Omental fat pad (tissue), 4 donors: ENCODE data around the gene CFAP298. TPM values are rescaled to one million over a fixed set of nuclear protein-coding genes. Genes with fewer than 3 reads are reported as not detected.

Source experiments
- ATAC-seq: fragments of 150-250 bp; one replicate; pipeline ENCODE4 v1.9.1; 2016; ENCODE audit warnings: mild to moderate bottlenecking, moderate library complexity; ENCODE audit not compliant: low FRiP score
- DNase-seq: peaks from one replicate; pipeline ENCODE4 v3.0.0-alpha.2; 2019; ENCODE audit warnings: low spot score
- CTCF ChIP-seq, 3 donors: fragments of 450-650 bp; IDR thresholded peaks; one replicate each; pipeline ENCODE4 v1.5.1; 2016 to 2017; ENCODE audit warnings: antibody characterized with exemption in 3 of 3, mild to moderate bottlenecking in 3 of 3, moderate library complexity in 2 of 3
- total RNA-seq, 4 donors: library from RNA; depleted of rRNA; stranded (reverse); fragments of >200 nt; gene quantifications; one replicate each; pipeline ENCODE4 v1.1.0, GENCODE V29; 2016

Gene CFAP298
- total RNA-seq, 4 donors from 2014 or later = 18.5 to 25.1 (median 22.1) TPM

GRCh38 chr21:32574946-32575925 is 36.9 kb downstream of the CFAP298 start:
- TF ChIP-seq CTCF (IDR thresholded peaks at IDR 0.05) = no peak
- no peak for DNase-seq

GRCh38 chr21:32572574-32573420 is 39.4 kb downstream of the CFAP298 start:
- no peak for ATAC-seq

More at GRCh38 chr21:32574946-32575925, 36.9 kb downstream of the CFAP298 start:
- ATAC-seq = no peak

GRCh38 chr21:32570456-32570855 is 41.7 kb downstream of the CFAP298 start:
- ATAC-seq (no peak), DNase-seq (no peak)
- no peak for TF ChIP-seq CTCF (IDR thresholded peaks at IDR 0.05)

More at GRCh38 chr21:32572574-32573420, 39.4 kb downstream of the CFAP298 start:
- no peak for DNase-seq
- TF ChIP-seq CTCF (IDR thresholded peaks at IDR 0.05) = no peak

- peak; percentile 52 for DNase-seq
- TF ChIP-seq CTCF (IDR thresholded peaks at IDR 0.05) = peak in 1 of 3 donors; percentile 27
- ATAC-seq = peak; percentile 96
These were observed 42.6 kb downstream of the CFAP298 start for GRCh38 chr21:32569261-32570230.

GRCh38 chr21:32567626-32568025 is 44.6 kb downstream of the CFAP298 start:
- no peak for DNase-seq

More at GRCh38 chr21:32567626-32568025, 44.6 kb downstream of the CFAP298 start:
- TF ChIP-seq CTCF (IDR thresholded peaks at IDR 0.05) = no peak
- ATAC-seq = no peak
